EL (cell line): Measurements from ENCODE around the gene SCT.
"Not testable (repeated sequence)": the region's sequence is repeated elsewhere in the genome, so short reads cannot be mapped to it uniquely, and the experiment has no call there.

Experiments
- DNase-seq: peaks from one replicate; pipeline ENCODE4 v3.0.0-alpha.2; 2016

SCT gene, protein sequence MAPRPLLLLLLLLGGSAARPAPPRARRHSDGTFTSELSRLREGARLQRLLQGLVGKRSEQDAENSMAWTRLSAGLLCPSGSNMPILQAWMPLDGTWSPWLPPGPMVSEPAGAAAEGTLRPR

DNA sequence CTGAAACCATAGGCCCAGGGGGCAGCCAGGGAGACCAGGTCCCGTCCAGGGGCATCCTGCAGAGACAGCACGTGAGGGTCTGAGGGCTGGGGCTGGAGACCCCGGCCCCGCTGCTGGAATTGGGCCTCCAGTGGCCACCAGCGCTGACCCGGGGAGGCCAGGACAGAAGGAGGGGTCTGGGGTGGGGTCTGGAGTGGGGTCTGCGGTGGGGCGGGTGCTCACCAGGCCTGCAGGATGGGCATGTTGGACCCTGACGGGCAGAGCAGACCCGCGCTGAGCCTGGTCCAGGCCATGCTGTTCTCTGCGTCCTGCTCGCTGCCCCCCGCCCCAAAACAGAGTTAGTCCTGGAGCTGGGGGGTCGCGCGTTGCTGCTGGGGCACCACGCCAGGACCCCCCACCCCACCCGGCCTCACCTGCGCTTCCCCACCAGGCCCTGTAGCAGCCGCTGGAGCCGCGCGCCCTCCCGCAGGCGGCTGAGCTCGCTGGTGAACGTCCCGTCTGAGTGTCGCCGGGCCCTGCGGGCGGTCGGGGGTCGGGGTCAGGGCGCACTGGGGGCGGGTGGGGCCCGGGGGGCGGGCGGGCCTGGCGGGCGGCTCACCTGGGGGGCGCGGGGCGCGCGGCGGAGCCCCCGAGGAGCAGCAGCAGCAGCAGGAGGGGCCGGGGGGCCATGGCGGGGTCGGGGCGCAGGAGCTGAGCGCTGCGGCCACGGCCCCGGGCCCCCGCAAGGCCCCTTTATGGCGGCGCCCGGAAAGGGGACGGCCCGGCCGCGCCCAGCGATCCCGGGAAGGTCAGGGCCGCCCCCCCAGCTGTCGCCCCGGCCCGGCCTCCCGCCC is at the start of gene SCT:
Gene SCT (minus strand): TSS at position 707 of the 833 bp plus-strand sequence. CDS start 38 bp downstream, at position 669.
- DNase-seq = no peak

DNA sequence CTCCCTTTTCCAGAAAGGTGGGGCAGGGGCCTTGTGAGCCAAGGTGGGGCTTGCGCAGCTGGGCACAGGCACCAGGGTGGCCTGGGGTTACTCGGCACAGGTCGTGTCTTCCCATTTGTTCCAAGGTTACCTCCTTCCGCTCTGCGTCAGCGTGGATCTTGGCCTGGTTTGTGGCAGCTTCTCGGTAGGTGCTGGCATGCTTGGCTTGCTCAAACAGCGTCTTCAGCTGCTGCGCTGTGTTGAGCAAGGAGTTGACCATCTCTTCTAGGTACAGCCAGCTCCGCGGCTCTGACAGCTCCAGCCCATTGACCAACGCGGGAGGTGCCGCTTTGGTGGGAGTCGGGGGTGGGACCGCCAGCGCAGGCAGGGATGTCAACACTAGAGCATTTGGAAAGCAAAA is 47.4 kb upstream of the SCT start:
- DNase-seq = no peak

DNA sequence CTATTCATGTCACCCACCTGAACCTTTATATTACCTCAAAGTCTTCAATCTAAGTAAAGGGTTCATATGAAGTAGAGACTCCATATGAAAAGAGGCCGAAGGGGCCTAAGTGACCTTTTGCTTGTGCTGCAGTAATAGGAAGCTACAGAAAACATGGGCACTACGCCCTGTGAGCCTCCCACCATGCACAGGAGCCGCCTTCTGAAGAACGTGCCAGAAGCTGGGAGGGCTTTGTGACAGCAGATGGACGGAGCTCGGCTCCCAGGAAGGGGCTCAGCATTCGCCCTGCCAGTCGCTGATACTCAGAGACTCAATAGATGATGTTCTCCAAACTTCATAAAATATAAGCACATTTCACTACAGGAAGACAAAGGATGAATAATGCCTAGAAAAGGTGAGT is 46.9 kb upstream of the SCT start:
- DNase-seq = no peak

DNA sequence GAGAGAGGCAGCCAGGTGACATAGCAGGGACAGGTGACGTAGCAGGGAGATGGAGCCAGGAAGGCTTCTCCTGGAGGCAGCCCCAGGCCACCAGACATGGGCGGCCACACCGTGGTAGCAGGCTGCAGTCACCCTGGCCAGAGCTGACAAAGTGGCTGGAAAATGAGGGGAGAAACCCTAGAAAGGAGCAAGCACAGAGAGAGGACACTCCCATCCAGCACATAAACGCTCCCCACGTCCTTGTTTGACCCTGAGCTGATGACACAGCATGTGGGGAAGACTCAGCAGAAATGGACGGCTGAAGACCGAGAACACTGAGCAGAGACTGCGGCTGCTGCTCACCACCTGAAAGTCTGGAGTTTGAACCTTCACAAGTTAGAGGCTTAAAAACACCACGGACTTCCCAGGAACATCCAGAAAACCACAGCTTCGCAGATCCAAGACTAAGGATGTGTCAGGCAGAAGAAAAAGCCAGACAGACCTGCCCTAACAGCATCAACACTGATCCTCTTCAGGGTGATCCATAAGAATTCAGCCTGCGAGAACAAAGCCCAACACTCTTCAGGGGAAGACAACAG is 38.8 kb upstream of the SCT start:
- peak; percentile 20 for DNase-seq

DNA sequence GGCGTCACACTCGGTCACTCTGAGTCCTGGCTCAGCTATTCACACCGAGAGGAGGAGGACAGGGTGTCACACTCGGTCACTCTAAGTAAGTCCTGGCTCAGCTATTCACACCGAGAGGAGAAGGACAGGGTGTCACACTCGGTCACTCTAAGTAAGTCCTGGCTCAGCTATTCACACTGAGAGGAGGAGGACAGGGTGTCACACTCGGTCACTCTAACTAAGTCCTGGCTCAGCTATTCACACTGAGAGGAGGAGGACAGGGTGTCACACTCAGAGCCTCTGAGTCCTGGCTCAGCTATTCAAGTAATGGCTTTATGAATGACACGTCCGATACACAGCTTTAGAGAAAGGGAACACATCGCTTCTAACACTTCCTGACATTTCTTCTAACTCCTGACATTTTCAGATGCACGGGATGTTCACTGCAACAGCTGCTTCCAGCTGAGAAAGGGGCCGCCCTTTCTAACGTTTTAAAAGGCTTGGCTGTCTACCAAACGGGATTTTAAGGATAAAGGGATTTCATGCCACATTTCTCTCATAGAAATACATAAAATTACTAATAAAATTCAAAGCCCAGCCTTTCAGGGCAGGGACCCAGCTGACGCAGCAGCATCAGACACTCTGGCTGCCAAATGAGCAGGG is 38.2 kb upstream of the SCT start:
- DNase-seq = no peak

DNA sequence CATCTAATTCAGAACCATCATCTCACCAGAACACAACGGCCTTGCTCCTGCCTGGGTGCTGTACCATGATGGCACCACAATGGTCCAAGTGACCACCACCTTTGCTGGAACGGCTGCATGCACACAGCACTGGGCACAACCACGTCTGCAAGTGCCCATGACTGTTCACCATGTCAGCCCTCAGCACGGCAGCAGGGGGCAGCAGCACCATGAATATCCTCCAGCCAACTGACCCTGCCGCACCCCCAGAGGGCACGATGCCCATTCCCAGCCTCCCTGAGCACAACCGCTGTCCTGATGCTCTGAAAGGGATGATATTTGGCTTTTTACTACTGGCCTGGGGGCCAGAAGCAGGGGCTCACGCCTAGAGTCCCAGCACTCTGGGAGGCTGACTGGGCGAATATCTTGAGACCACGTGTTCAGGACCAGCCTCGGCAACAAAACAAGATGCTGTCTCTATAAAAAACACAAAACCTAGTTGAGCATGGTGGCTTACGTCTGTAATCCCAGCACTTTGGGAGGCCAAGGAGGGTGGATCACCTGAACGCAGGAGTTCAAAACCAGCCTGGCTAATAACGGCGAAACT is 35.8 kb upstream of the SCT start:
- peak; percentile 60 for DNase-seq

DNA sequence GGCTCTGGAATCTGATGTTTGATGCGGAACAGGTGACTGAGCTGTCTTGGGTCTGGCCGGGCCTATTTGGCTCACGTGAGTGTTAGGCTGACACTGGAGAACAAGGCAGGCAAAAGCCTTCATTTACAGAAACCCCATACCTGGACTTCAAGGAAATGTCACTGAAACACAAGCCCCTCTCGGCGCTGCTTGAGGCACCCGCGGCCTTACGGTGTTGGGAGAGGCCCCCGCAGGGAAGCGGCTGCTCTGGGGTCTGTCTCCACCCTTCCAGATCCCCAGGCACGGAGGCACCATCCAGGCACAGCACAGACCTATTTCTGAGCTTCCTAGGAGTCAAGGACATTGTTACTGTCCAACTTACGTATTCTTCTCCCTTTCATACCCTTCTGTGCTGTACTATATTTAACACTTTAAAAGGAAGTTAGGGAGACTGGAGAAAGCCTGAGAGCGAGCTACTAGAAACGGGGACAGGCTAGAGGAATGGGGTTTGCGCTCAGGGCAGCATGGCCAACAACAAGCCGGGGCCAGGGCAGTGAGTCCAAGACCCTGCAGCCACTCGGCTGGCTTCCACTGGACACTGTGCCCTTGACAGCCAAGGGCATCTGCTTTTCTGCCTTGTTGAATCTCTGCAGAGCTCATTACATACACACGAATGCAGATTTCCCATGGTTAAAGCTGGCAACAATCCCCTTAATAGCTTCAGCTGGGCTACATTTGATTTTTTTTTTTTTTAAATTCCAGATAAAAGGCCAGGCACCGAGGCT is 33.9 kb upstream of the SCT start:
- DNase-seq = no peak

DNA sequence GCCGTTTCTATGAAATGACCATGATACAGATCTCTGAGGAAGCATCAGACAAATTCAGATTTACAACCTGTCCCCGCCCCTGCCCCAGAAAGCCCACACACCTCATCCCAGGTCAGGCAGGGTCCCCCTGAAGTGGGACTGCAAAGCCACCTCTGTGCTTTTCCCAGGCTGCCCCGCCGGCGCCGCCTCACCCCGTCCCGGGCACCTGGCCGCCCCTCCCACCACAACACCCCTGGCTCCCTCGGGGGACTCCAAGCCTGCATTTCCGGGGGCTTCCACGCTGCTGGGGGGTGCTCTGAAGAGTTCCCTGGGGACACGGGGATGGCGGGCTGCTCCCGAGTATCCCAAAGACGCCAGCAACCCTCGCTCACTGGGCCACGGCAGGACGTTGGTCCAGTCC is 33.3 kb upstream of the SCT start:
- DNase-seq = no peak

DNA sequence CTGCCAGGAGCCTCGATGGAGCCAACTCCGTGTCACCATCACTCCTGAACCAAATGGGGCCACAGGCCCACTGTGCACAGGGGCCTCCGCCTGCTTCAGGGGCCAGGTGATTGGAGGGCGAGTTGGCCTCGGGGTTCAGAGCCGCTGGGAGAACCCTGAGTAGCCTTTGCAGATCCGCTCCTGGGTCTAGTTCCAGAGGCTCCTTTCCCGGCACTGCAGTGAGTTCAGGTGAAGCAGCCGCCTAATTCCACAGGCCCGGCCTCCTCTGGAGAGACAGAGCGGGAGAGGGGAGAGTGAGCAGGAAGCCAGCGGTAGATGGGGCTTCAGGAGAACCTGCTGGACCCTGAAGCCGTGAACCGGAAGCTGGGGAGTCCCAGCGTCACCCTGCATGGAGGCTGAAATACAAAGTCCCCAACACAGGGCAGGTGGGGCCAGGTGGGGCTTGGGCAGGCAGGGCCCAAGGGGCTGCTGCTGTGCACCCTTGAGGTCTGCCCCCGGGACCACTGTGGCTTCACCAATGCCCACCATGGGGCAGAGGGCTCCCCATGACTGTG is 32.6 kb upstream of the SCT start:
- no peak for DNase-seq

DNA sequence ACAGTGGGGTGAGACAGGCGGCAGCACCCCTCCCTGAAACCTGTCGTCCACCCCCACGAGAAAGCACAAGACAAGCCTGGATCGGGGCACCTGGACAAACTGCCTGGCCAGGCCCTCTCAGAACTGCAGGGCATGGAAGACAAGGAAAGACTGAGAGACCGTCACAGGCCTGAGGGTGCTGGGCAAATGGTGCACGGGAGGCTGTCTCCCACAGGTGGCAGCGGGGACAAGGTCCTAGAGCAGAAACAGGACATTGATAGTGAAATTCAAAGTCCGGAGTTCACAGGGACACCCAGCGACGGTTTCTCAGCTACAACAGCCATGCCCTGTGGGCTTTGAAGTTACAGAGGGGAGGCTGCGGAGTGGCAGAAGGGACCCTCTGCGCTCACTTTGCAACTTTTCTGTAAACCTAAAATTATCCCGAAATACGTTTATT is 30.7 kb upstream of the SCT start:
- no peak for DNase-seq

DNA sequence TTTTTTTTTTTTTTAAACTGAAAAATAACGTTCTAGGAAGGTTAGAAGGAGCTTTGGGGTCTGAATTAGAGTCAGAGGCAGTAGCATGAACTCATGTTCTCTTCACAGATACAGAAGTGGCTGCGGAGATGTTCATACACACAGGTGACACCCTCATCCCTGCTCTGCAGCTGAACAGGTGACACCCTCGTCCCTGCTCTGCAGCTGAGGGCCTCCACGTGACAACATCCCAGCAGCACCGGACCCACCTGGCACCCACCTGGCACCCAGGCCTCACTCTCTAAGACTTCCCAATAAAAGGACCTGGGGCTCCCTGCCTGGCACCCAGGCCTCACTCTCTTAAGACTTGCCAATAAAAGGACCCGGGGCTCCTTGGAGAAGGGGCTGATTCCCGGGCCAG is 29.9 kb upstream of the SCT start:
- DNase-seq = no peak

DNA sequence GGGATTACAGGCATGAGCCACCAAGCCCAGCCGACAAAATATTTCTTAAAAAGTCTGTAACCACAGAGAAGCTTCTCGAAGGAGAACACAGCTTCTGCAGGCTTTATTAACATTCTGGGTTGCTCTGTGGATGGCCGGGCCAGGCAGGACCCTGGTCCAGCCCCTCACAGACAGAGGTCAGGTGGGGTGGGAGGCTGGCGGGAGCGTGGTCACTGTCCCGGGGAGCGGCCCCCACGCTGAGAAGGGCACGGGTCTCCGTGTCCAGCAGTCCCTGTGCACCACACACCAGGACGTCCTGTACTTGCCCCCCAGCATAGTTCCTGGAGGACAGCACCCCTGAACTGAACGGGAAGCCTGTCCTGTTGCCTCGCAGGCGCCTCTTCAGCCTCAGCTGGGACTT is 29.4 kb upstream of the SCT start:
- DNase-seq = no peak

DNA sequence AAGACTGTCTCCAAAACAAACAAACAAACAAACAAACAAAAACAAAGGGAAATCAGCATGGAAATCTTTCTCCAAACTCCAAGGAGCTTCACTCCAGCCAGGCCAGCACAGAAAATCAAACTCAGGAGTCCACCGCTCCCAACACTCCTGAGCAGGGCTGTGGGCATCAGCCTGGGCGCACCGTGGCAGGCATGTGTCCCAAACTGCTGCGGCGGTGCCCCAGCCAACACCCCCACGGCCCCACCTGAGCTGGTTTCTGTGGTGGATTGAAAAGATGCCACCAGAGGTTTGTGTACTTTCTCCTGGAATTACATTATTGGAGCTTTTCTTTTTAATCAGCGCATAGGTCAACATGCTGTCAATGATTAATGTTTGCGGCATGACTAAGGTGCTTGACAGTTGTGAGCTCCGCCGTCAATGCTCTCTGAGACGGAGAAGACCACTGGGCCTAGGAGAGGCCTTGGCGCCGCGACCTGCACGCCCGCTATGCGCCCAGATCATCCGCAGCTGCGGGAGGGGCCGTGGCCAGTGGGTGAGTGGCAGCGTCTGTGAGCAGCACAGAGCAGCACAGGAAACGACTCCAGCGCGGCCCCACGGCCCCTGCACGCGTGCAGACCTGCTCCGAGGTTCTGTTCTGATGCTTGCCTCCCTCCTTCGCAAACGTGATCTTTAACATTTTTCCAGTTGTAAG is 28.2 kb upstream of the SCT start:
- DNase-seq = no peak

DNA sequence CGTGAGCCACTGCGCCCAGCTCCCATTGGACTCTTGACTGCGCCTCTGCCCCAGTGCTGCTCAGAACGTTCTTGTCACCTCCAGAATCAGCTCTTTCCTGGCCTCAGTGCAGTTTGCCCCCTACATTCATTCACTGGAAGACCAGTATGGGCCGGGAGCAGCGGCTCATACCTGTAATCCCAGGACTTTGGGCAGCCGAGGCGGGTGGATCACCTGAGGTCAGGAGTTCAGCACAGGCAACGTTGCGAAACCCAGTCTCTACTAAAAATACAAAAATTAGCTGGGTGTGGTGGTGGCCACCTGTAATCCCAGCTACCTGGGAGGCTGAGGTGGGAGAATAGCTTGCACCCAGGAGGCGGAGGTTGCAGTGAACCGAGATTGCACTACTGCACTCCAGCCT is 27.5 kb upstream of the SCT start:
- not testable (repeated sequence) for DNase-seq

DNA sequence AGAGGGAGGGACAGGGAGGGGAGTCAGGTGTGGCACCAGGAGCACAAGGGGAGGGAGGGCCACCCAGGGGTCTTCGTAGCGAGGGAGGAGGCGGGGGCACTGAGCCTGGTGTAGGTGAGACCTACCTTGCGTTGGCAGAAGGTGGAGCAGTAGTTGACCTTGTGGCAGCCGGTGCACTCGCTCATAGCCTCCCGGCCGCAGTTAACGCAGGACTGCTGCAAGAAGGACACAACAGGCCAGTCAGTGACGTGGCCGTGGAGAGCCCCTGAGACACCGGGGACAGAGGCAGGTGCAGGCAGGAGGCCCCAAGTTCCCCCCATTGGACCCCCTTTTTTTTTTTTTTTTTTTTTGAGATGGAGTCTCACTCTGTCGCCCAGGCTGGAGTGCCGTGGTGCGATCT is 26.9 kb upstream of the SCT start:
- DNase-seq = no peak

DNA sequence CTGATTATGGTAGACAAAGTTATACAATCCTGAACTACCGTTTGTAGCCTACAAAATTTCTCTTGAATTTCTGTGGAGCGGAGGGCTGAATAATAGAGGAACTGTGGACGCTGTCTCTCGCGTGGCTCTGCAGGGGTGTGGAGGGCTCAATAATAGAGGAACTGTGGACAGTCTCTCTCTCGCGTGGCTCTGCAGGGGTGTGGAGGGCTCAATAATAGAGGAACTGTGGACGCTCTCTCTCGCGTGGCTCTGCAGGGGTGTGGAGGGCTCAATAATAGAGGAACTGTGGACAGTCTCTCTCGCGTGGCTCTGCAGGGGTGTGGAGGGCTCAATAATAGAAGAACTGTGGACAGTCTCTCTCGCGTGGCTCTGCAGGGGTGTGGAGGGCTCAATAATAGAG is 26.2 kb upstream of the SCT start:
- DNase-seq = not testable (repeated sequence)

DNA sequence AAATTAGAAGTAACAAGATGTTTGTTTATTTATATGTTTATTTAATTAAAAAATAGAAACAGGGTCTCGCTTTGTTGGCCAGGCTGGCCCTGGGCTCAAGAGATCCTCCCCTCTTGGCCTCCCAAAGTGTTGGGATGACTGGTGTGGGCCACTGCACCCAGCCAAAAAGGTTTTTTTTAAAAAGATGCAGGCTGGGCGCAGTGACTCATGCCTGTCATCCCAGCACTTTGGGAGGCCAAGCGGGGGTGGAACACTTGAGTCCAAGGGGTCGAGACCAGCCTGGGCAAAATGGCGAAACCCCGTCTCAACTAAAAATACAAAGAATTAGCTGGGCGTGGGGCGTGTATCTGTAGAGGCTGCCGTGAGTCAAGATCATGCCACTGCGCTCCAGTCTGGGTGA is 23.5 kb upstream of the SCT start:
- DNase-seq = peak; percentile 50

DNA sequence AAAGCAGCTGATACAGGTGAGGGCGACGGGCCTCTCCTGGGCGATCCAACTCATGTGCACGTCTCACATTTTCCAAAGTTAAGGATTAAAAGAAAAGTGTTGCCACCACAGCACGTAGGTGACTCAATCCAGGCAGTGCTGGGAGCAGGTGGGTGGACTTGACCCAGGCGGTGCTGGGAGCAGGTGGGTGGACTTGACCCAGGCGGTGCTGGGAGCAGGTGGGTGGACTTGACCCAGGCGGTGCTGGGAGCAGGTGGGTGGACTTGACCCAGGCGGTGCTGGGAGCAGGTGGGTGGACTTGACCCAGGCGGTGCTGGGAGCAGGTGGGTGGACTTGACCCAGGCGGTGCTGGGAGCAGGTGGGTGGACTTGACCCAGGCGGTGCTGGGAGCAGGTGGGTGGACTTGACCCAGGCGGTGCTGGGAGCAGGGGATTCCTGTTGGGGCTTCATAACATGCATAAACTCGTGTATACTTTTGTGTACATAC is 20.7 kb upstream of the SCT start:
- not testable (repeated sequence) for DNase-seq

DNA sequence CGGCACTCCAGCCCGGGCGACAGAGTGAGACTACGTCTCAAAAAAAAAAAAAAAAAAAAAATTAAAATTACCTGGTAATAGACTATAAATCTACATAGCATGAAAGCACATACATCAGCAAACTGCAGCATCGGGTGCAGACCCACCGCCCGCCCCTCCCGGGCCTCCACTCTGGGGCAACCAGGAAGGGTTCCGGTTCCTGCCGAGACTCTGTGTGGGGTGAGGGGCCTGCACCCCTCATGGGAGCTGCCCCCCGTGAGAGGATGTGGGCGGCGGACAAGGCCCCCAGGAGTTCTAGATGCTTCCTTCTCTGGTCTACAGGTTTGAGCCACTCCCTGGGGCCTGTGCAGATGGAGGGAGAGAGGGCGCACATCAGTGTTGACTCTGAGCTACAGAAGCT is 19.2 kb upstream of the SCT start:
- no peak for DNase-seq

DNA sequence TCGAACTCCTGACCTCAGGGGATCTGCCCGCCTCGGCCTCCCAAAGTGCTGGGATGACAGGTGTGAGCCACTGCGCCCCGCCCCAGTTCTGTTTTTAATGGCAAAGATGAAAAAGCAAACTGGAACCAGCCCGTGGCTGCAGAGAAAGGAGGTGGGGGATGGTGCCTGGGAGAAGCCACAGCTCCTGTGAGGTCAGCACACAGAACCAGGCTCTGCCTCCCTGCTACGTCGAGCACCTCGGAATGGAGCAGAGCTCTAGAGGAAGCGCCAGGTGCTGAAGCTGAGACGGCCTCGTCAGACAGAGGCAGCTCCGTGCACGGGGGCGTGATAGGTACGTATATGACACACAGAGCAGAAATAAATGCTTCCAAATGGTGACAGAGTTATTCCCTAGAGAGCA is 18.6 kb upstream of the SCT start:
- no peak for DNase-seq
